IPS-NIHi7 (cell line): ENCODE results near the gene ERICH3.
"Not testable (repeated sequence)": the region's sequence is repeated elsewhere in the genome, so short reads cannot be mapped to it uniquely, and the experiment has no call there.

Experiments
- DNase-seq: peaks from one replicate; pipeline ENCODE4 v3.0.0; 2012; ENCODE audit warnings: mixed read lengths; ENCODE audit errors: extremely low spot score

Gene ERICH3

DNA sequence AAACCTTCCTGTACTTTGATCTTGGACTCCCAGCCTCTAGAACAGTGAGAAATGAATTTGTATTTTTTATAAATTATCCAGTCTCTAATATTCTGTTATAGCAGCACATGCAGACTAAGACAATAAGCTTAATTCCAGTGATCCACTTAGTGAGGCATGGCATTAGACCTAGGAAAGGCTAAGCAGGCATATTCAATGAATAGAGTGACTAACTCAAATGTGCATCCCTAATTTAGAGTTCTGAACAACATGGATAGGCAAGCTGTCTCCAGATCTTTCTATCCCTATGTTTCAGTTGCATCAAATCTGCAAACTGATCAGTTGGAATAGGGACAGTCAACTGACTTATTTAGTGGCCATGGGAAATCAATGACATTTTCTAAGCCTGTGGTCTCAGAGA lies 4.3 kb upstream of the ERICH3 start:
- DNase-seq = no peak

DNA sequence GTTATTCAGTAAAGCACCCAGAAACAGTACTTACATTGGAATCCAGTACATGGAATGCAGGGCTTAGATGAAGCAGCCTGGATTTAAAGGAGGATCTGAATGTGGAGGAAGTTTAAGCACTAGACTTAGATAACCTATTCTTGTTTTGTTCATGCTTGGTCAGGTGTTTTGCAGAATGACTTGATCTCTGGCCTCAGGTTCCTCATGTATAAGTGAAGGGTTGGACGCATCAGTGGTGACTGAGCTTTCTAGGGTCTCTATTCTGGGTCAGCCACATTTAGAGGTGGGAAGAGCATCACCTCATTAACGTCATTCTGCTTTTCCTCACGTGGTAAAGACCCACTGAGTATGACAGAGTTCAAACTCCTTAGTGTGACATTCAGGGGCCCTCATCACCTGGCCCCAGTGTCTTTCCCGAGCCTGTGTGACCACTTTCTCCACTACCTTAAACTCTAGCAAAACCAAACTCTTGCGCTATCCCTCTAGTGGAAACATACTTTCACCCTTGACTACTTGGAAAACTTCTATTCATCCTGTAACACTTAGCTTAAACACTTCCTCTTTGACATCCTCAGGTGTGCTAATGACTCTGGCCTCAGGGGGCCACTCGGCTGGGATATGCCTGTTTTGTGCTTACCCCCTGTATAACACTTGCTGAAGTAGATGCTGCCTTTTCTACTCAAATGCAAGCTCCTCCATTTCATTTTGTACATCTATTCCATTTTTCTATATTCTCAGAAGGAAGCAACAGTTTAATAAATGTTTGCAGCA lies 871 bp upstream of the ERICH3 start:
- DNase-seq = peak; percentile 63

DNA sequence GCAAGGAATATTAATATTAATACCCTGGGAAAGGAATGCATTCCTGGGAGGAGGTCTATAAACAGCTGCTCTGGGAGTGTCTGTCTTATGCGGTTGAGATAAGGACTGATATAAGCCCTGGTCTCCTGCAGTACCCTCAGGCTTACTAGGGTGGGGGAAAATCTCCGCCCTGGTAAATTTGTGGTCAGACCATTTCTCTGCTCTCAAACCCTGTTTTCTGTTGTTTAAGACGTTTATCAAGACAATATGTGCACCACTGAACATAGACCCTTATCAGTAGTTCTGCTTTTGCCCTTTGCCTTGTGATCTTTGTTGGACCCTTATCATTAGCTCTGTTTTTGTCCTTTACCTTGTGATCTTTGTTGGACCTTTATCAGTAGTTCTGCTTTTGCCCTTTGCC lies 2.7 kb downstream of the ERICH3 start:
- not testable (repeated sequence) for DNase-seq

DNA sequence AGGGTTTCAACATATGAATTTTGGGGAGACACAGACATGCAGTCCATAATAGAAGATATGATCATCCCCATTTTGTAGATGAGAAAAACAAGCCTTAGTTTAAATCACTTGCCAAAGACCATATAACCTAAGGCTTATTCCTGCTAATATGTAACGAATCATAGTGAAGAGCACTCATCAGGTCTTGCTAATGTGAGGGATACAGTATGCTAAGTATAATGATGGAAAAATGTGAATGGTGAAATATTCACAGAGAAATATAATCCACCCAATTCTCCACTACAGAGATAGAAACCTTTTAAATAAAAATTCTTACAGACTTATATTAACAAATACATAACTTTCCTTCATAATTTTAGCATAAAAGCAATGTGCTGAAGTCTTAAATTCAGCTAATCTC lies 18.9 kb downstream of the ERICH3 start:
- no peak for DNase-seq

DNA sequence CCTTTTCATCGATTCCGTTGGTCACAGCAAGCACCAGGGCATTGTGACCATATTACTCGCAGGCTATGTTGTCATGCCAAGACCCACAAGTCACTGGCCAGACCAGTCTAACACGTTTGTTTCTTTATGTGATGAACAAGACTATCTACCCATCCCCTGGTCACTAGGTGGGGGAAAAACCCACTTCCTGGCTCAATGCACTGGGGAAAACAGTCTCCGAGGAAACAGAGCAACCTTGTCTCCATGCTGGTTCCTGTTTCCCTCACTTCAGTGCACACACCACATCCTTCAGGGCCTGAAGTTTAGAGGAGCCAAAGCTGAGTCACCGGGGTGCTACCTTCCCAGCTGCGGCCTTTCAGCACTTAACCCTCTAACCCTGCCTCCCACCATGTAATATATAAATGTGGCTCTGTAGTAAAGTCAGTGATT lies 20.9 kb downstream of the ERICH3 start:
- no peak for DNase-seq

DNA sequence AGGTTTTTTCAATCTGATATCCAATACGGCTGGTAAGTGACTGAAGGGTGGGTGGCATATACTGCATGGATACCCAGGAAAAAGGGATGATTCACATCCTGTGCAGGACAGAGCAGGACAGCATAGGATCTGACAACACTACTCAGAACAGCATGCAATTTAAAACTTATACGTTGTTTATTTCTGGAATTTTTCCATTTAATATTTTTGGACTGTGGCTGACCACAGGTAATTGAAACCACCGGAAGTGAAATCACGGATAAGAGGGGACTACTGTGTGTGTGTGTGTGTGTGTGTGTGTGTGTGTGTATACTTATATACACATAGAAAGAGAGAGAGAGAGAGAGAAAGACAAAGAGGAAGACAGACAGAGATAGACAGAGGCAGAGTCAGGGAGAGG lies 23.0 kb downstream of the ERICH3 start:
- no peak for DNase-seq

DNA sequence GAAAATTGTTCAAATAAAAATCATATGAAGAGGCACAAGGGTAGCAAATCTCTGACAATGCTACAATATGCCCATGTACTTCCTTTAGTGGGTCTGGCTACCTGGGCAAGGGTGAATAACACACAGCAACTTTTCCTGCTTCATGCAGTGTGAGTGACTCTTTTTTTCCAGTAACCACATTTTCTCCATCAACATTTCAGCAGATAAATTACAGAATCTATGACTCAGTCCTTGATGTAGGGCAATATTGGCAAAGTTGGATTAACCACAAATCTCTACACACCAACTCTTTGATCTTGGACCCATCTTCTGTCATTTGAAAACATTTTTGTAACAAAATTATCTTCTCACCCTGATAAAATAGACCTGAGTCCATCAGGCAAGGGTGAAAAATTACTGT lies 31.7 kb downstream of the ERICH3 start:
- DNase-seq = no peak

DNA sequence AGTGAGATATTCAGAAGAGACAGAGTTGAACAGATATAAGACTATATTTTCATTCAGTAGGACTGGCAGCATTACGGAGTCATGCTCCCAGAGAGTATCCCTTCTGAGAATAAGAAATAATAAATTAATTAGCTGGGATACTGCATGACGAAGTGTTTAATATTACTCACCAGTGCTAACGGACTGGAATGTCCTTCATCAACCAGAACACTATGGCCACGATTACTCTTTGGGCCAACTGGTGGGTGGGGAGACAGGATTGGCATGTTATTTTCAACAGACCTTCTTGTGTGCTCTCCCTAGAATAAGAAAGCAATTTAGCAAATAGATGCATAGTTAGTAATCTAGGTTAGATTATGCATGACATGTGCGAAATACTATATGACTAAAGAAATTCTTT lies 32.4 kb downstream of the ERICH3 start:
- no peak for DNase-seq

DNA sequence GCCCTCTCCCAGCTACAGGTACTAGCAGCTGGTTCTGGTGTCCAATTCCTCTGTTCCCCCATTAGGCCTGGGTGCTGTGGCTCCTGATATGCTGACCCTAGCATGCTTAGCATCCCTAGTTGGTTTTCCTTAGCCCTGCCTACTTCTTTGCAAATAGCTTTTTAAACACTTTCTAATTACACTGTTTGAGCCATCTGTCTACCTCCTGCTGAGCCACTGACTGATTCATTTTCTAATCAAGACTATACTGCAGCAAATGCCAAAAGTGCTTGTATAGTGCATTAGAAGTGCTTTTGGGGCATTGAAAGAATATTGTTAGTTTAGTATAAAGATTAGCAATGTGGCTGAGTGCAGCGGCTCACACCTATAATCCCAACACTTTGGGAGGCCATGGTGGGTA lies 36.3 kb downstream of the ERICH3 start:
- DNase-seq = no peak

DNA sequence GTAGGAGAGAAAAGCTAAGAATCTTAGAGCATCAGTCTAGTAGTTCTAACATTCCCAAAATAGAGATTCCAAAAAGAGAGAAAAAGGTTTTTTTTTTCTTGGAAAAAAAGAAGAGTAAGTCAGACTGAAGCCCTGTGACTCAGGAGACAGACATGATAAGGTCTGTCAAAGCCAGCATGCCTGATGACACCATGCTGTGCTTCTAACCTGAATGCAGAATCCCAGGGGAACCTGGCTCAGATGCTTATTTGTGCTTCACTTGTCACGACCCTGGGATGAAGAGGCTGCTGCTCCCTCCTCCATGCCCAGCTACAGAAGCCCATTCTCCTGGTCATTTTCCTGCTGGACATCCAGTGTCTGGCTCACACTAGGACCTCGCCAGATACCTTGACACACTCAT lies 44.3 kb downstream of the ERICH3 start:
- peak; percentile 53 for DNase-seq

DNA sequence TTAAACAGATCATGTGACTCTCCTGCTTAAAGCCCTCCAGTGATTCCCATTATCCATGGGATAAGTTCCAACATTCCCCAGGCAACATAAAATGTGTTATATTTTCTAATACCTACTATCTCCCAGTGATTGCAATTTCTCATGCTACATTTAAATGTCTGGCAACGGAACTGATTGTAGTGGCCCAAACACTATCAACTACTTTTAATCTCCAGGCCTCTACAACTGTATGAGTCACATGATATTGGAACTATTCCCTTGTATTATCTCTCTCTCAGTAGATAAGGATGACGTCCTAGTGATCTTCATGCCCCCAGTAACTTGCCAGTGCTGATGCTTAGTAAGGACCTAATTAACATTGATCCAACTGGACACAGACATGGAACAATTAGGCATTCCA lies 49.9 kb downstream of the ERICH3 start:
- DNase-seq = no peak

DNA sequence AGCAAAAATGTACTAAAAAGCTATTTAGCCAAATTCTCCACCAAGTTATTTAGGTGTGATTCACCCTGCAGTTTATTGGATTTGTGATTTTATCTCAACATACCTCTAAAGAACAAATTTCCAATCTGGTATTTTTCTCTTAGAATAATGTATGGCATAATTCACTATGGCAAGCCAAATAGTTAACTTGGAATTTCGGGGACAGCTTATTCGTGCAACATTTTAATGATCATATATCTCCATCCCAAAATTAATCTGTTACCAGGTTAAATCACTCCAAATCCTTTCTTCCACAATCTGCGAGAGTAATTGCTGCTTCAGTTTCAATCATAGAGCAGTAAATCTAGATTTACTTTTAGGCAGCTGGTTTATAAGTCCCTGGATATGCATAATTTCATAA lies 53.4 kb downstream of the ERICH3 start:
- DNase-seq = no peak

DNA sequence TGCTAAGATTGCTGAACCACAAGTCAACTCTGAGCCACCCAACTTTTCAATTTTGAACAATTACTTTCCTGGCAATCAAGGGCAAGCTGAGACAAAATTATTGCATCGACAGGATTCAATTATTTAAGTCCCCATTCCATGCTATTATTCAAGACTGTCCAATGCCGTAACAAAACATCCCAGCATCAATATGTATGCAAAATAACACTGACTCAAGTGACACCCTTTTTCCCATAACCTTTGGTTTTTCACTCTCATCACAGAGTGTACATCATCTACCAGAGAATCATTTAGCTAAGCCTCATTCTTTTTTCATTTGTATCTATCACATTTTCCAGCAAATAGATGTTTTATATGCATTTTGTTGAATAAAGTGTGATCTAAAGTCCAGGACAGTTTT lies 54.6 kb downstream of the ERICH3 start:
- DNase-seq = no peak

DNA sequence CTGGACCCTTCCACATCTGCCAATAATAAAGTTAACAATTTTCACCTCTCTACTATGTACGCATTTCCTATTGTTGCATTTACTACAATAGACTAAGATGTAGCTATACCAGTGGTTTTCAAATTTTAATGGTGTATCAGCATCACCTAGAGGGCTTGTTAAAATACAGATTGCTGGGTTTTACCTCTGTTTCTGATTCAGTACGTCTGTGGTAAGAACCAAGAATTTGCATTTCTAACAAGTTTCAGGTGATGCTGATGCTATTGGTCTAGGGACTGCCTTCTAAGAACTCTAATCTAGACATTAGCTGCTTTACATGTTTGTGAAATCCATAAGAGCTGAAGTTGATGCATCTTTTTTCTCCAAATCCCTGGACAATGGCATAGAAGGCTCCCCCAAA lies 59.7 kb downstream of the ERICH3 start:
- DNase-seq = no peak

DNA sequence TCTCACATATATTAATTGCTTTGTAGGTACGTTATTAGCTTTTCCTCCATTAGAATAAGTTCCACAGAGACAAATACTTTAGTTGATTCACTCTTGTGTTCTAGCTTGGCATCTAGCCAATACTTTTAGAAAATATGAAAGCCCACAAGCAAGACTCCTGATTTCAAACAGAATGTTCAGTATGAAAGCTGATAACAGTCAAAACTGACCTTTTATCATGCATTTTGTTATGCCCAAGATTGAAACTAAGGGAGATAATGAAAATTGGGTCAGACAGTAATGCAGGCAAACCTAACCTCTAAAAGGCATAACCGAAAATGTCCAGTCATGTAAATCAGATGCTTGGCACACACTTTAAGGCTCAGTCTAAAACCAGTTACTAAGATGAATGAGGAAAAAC lies 61.7 kb downstream of the ERICH3 start:
- no peak for DNase-seq

DNA sequence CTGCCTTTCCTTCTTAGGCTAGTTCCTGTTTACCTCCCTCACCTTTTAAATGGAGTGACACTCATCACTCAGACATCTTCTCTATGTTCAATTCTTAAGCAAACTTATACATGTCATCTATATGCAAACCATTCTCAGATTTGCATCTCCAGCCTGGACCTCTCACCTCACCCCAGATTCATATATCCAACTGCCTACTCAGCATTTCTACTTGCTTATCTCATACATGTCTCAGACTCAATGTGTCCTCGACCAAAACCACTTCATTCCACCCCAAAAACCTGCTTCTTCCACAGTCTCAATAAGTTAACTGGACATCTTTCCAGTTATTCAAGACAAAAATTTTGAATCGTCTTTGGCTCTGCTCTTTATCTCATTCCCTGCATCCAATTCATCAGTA lies 62.6 kb downstream of the ERICH3 start:
- no peak for DNase-seq

DNA sequence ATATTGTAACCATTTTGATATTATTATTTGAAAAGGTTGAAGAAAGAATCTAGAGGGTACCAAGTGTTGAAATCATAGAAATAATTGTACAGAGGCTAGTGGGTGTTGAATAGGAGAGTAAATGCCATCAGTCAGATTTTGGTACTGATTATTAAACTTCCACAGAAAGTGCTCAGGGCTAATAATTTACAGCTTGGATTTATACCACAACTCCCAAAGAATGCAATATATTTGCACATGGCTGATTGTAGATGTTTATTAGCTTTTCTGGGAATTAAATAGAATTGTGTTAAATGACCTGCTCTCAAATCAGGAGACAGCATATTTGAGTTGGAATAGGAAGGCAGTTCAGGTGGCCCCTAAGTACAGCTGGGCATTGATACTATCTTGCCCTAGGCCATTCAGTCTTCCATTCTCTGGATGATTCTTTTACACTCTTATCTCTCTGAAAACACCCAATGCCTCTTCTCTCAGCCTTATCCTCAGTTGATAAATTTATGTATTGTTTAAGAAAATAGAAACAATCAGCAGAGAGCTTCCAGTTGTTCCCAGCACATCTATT lies 63.7 kb downstream of the ERICH3 start:
- DNase-seq = no peak

DNA sequence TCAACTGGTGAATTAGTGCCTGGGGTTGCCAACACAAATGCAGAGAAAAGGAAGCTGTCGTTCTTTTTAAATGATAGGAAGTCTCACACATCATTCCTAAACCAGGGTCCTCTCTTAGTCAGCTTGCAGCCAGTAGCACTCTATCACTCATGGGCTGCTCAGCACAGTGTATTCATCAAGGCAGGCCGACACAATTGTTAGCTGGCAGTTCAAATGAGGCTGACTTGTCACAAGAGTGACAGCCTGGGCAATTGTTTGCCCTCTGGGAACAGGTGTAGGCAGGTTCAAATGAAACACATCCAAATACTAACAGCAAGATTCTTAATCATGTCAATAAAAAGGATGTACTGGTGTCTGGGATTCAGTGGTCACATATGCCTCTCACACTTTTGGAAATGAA lies 76.9 kb downstream of the ERICH3 start:
- no peak for DNase-seq

DNA sequence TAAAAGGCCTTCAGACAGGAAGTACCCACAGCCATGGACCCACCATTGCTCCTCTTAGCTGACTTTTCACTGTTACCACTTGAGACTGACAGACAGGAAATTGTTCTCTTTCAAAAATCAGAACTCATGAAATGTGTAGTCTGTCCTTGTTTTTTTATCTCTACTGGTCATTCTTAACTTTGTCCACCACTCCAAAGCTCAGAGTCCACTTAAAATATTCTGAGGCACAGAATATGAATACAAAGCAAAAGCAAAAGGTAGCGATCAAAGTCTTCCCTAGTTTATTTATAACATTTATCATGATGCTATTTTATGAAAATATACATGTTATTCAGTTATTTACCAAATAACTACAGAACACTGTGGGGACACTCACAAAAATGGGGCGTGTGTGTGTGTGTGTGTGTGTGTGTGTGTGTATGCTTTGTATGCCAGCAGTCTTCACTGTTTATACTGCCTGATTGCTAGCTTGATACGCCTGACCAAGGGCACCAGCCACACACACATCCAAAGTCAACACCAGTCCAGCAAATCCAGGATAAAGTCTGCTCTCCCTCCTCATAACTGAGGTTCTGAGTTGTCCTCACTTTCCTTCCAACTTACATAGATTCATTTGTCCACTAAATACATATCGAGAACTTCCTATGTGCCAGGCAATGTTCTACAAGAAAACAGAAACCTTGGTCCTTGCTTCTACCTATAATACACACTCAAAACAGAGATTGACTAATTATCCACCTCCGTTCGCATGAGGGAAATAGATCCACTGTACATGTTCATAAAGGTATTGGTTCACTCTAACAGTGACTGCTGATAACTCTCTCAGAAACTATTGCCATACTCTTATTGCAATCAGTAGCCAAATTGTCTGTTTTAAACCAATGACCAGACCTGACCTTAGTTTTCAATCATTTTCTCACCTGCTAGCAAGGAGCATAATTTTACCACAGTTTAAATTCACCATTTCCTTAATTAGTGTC lies 79.4 kb downstream of the ERICH3 start:
- no peak for DNase-seq

DNA sequence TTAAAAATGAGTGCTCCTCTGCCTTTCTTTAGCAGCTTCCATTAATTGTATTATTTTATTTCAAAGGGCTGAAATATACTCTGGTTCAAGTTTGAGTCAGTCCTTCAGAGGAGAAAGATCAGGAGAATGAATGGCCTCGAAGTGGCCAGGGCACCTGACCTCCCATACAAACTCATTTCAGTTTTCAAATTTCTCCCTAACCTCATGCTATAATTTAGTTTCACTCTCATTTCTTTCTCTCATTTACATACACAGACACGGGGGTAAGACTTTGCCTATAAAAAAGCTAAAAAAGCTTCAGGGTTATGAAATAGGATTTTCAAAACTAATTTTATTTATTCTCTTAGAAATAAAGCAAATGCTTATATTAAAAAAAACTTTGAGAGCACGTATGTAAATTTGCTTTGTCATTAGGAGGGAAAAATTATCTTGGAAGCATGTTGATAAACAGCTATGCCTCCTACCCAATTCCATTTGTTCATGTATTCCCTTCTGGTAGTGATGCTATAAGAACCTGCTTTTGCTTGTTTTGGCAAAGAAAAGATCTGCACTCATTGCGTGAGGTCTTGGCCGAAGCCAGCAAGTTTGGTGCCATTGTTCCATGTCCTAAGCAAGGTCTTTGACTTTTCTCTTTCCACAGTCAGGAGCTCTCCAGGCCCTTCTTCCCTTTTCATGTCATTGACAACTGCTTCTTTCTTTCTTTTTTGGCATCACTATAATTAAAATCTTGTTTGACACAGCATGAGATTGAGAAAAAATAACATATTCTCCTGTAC lies 80.8 kb downstream of the ERICH3 start:
- no peak for DNase-seq

DNA sequence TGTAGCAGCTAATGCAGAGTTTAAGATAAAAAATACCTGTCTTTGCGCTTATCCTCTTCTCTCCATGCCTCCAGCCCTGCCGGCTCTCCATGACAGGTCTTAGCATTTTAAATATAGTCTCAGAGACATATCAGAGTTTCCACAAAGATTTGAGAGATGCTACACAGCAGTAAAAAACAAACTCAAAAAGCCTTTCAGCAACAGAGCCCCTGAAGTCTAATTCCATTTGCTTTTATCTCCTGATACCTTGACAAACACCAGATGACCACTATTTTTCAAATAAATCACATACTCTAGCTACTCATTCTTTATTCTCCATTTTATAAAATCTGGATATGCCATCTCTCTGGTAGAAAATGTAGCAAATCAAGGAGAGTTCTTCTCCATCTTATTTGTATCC lies 81.6 kb downstream of the ERICH3 start:
- no peak for DNase-seq

DNA sequence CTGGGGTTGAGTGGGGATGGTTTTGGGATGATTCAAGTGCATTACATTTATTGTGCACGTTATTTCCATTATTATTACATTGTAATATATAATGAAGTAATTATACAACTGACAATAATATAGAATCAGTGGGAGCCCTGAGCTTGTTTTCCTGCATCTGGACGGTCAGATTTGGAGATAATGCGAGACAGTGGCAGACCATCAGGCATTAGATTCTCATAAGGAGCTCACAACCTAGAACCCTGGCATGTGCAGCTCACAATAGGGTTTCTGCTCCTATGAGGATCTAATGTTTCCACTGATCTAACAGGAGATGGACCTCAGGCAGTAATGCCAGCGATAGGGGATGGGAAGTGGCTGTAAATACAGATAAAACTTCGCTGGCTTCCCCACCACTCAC lies 83.3 kb downstream of the ERICH3 start:
- DNase-seq = no peak
